Muscle layer of duodenum (tissue), 2 donors: ENCODE measurements around the gene AP1S3.

Experiments used
- H3K27ac ChIP-seq: one replicate; pipeline ENCODE4 v1.7.0; 2013; ENCODE audit warnings: mild to moderate bottlenecking, low read length
- H3K27me3 ChIP-seq: one replicate; pipeline ENCODE4 v1.7.0; 2013; ENCODE audit warnings: low read depth, mild to moderate bottlenecking, control low read depth, low read length
- H3K36me3 ChIP-seq, 2 donors: one replicate each; pipeline ENCODE4 v1.7.0; 2013; ENCODE audit warnings: low read length in 2 of 2, control low read depth in 1 of 2, mild to moderate bottlenecking in 1 of 2; ENCODE audit not compliant: insufficient read depth in 2 of 2, control insufficient read depth in 1 of 2
- H3K4me1 ChIP-seq, 2 donors: one replicate each; pipeline ENCODE4 v1.7.0; 2013; ENCODE audit warnings: low read length in 2 of 2, mild to moderate bottlenecking in 2 of 2, control low read depth in 1 of 2, moderate library complexity in 1 of 2; ENCODE audit not compliant: insufficient read depth in 2 of 2, control insufficient read depth in 1 of 2
- H3K4me3 ChIP-seq, 2 donors: one replicate each; pipeline ENCODE4 v1.7.0; 2013; ENCODE audit warnings: low read length in 2 of 2, low read depth in 1 of 2, mild to moderate bottlenecking in 1 of 2
- H3K9me3 ChIP-seq, 2 donors: one replicate each; pipeline ENCODE4 v1.7.0; 2013; ENCODE audit warnings: low read length in 2 of 2, control low read depth in 1 of 2, mild to moderate bottlenecking in 1 of 2; ENCODE audit not compliant: control insufficient read depth in 1 of 2
- donor health status: healthy.

Gene AP1S3

GRCh38 chr2:223852281-223852795 lies 15.0 kb upstream of the AP1S3 start:
- H3K9me3 ChIP-seq = no peaks in the 10 kb centered on the region
- peaks cover 0 to 6% of the 10 kb centered on the region in 2 donors for H3K36me3 ChIP-seq
- no peaks in the 10 kb centered on the region for H3K4me1 ChIP-seq
- H3K4me3 ChIP-seq = no peak overlapping the region
- no peak overlapping the region for H3K27ac ChIP-seq
- no peaks in the 10 kb centered on the region for H3K27me3 ChIP-seq

- Histone ChIP-seq H3K36me3 (peaks cover 0 to 6% of the 10 kb centered on the region in 2 donors), H3K9me3 (no peaks in the 10 kb centered on the region), H3K4me3 (no peak overlapping the region), H3K4me1 (no peaks in the 10 kb centered on the region), H3K27me3 (no peaks in the 10 kb centered on the region), H3K27ac (no peak overlapping the region)
These were observed 10.0 kb upstream of the AP1S3 start for GRCh38 chr2:223847410-223847809.

DNA sequence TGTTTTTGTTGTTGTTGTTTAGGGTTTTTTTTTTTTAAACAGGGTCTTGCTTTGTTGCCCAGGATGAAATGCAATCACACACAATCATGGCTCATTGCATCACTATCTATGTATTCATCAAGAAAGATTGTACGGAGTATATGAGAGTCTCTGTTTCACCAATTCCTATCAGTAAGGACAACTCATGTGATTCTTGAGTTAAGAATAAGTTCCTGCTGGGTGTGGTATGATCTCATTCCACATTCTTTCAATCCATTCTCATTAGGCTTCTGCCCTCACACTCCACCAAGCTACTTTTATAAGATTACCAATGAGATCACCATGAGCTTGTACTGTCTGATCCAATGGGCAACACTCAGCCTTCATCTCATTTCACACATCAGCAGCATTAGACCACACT lies 9.1 kb upstream of the AP1S3 start:
- Histone ChIP-seq H3K27me3 (no peaks in the 10 kb centered on the region), H3K4me3 (no peak overlapping the region), H3K9me3 (no peaks in the 10 kb centered on the region), H3K4me1 (no peaks in the 10 kb centered on the region), H3K36me3 (peaks cover 0 to 6% of the 10 kb centered on the region in 2 donors), H3K27ac (no peak overlapping the region)

- no peaks in the 10 kb centered on the region for H3K36me3 ChIP-seq
- no peak overlapping the region for H3K27ac ChIP-seq
- no peaks in the 10 kb centered on the region for H3K9me3 ChIP-seq
These were observed 4.2 kb upstream of the AP1S3 start for GRCh38 chr2:223841436-223842190.

DNA sequence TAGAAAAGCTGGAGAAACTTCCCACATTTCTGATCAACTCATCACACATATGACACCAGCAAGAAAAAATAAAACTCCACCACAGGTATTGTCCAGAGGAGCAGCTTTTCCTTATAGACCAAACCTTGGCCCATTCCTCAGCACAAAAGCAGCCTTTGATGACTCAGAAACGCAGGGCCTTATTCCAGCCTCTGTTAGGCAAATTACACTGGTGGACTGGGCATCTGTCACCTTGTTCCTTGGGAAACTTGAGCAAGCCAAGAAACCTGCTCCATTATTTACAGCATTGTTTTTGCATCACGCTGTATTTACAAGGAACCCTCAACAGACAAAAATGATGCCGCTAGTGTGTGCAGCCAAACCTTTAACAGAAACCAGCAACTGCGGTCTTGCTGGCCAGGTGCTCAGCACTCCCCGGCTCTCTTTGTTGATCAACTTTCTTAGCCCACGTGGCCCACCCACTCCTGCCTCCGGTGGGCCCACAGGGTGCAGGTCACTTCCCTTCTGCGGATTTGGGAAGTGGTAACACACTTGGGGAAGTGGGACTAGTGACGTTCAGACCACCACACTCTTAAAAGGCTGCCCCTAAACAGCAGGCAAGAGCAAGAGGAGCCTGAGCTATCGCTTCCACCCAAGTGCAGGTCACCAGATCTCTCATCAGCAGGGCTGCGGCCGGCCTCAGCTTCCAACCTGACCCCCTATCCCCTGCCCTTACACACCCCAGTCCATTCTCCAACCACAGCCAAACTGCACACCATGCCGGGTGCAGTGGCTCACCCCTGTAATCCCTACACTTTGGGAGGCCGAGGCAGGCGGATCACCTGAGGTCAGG lies 1.5 kb downstream of the AP1S3 start:
- no peak overlapping the region for H3K4me3 ChIP-seq
- no peak overlapping the region for H3K27ac ChIP-seq
- H3K9me3 ChIP-seq = no peaks in the 10 kb centered on the region
- H3K4me1 ChIP-seq = peaks cover 0 to 8% of the 10 kb centered on the region in 2 donors
- H3K27me3 ChIP-seq = no peaks in the 10 kb centered on the region
- no peaks in the 10 kb centered on the region for H3K36me3 ChIP-seq

More at GRCh38 chr2:223841436-223842190, 4.2 kb upstream of the AP1S3 start:
- Histone ChIP-seq H3K27me3 (no peaks in the 10 kb centered on the region), H3K4me1 (peaks cover 0 to 4% of the 10 kb centered on the region in 2 donors), H3K4me3 (no peak overlapping the region)

DNA sequence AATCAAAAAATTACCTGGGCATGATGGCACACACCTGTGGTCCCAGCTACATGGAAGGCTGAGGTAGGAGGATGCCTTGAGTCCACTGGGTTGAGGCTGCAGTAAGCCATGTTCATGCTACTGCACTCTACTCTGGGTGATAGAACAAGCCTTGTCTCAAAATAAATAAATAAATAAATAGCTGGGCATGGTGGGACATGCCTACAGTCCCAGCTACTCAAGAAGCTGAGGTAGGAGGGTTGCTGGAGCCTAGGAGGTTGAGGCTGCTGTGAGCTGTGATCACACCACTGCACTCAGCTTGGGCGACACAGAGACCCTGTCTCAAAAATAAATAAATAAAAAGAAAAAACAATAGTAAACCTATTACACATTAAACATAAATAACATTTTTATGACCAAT lies 3.0 kb downstream of the AP1S3 start:
- Histone ChIP-seq H3K27ac (no peak overlapping the region), H3K4me1 (peaks cover 0 to 8% of the 10 kb centered on the region in 2 donors), H3K4me3 (no peak overlapping the region), H3K9me3 (no peaks in the 10 kb centered on the region), H3K36me3 (no peaks in the 10 kb centered on the region), H3K27me3 (no peaks in the 10 kb centered on the region)

DNA sequence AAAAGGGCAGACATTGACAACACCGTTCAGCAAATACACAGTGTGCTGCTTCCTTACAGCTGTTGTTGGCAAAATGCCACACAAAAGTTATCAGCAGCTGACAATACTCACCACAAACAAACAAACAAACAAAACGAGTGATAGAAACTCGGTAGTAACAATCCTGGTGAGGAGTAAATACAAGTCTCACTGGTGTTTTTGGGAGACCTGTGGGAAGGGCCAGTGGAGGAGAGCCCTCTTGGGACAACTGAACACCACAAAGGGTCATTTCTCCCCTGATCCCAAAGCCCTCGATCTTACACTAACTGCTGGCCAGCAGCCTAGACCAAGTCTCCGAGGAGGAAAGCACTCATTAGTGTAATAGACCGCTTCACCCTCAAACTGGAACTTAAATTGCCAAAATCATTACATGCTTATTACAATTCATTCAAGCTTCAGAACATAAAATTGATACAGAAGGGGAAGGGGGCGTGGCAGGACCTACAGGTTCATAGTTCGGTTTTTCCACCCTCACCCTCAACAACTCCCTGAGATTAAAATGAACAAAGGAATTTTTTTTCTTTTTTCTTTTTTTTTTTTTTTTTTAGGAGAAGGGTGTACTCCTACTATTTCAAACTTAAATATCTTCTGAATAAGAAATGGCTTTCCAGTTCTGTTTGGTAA lies 5.0 kb downstream of the AP1S3 start:
- Histone ChIP-seq H3K4me1 (peaks cover 0 to 8% of the 10 kb centered on the region in 2 donors), H3K9me3 (no peaks in the 10 kb centered on the region), H3K4me3 (no peak overlapping the region), H3K27ac (no peak overlapping the region), H3K27me3 (no peaks in the 10 kb centered on the region), H3K36me3 (no peaks in the 10 kb centered on the region)

GRCh38 chr2:223829128-223829527 lies 8.3 kb downstream of the AP1S3 start:
- Histone ChIP-seq H3K36me3 (no peaks in the 10 kb centered on the region), H3K4me3 (no peak overlapping the region)

DNA sequence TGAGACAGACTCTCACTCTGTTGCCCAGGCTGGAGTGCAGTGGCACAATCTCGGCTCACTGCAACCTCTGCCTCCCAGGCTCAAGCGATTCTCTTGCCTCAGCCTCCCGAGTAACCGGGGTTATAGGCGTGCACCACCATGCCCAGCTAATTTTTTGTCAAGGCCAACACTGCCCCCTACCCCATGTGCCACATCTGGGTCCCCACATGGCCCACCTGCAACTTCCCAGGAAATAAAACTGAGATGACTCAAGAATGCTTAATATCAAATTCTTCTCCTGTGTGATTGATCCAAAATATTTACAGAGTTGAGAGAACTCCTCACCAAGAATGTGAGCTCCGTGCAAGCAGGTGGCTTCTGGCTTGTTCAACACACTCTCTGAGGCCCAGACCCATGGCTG lies 9.1 kb downstream of the AP1S3 start:
- H3K27ac ChIP-seq = no peak overlapping the region
- H3K36me3 ChIP-seq = no peaks in the 10 kb centered on the region
- no peaks in the 10 kb centered on the region for H3K27me3 ChIP-seq
- no peaks in the 10 kb centered on the region for H3K9me3 ChIP-seq
- no peak overlapping the region for H3K4me3 ChIP-seq
- no peaks in the 10 kb centered on the region for H3K4me1 ChIP-seq

More at GRCh38 chr2:223829128-223829527, 8.3 kb downstream of the AP1S3 start:
- Histone ChIP-seq H3K27me3 (no peaks in the 10 kb centered on the region), H3K9me3 (no peaks in the 10 kb centered on the region), H3K4me1 (no peaks in the 10 kb centered on the region), H3K27ac (no peak overlapping the region)

- H3K9me3 ChIP-seq = no peaks in the 10 kb centered on the region
- no peaks in the 10 kb centered on the region for H3K36me3 ChIP-seq
- H3K27ac ChIP-seq = no peak overlapping the region
- no peak overlapping the region for H3K4me3 ChIP-seq
- H3K4me1 ChIP-seq = no peaks in the 10 kb centered on the region
- H3K27me3 ChIP-seq = no peaks in the 10 kb centered on the region
These were observed 10.4 kb downstream of the AP1S3 start for GRCh38 chr2:223826995-223827394.

- H3K36me3 ChIP-seq = no peaks in the 10 kb centered on the region
- H3K9me3 ChIP-seq = no peaks in the 10 kb centered on the region
- H3K27me3 ChIP-seq = no peaks in the 10 kb centered on the region
- no peak overlapping the region for H3K4me3 ChIP-seq
- no peaks in the 10 kb centered on the region for H3K4me1 ChIP-seq
- no peak overlapping the region for H3K27ac ChIP-seq
These were observed 13.1 kb downstream of the AP1S3 start for GRCh38 chr2:223824301-223824700.
